ENCODE results near the gene ZSCAN5C.
"Not testable (repeated sequence)": the region's sequence is repeated elsewhere in the genome, so short reads cannot be mapped to it uniquely, and the experiment has no call there.

The ZSCAN5C gene, protein sequence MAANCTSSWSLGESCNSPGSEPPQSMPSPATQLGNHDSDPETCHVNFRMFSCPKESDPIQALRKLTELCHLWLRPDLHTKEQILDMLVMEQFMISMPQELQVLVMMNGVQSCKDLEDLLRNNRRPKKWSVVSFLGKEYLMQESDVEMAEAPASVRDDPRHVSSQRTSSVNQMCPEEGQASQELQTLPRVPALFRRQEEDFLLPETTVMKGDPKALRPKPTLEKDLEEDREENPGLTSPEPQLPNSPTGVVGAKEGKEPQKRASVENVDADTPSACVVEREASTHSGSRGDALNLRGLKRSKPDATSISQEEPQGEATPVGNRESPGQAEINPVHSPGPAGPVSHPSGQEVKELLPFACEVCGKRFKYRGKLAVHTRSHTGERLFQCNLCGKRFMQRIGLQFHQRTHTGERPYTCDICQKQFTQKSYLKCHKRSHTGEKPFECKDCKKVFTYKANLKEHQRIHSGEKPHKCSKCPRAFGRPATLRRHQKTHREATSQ

DNA sequence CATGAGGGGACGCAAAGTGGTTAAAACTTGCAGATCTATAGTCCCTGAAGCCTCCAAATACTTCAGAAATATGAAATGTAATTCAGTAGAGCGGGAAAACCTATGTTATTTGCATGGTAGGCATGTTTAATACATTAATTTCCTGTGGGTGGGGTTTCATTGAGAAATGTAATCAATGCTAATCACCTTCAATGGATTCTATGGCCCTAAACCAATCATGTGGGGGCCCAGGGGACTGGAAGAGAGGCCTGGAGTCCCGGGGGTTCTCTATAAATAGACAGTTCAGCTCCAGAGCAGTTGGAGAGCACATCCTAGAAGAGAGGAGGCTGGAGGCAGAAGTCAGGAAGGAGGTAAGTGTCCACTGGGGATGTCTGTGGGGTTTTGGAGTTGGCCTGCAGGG, at the start of gene ZSCAN5C:
TSS of gene ZSCAN5C (plus strand) at position 301 of the 400 bp plus-strand sequence. CDS start 3,641 bp downstream, outside the sequence.
- no peak for DNase-seq (ENCODE audit: low read depth)

DNA sequence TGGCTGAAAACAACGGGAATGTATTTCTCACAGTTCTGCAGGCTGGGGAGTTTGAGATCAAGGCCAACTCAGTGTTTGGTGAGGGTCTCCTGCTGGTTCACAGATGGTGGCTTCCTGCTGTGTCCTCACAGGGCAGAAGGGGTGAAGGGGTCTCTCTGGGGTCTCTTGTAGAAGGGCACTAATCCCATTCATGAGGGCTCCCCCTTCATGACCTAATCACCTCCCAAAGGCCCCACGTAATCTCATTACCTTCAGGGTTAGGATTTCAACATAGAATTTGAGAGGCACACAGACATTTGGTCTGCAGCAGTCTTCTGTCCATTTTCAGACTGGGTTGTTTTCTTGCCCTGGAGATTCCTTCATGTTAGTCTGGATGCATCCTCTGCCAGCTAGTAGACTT, 49.4 kb upstream of the ZSCAN5C start:
- no peak for DNase-seq (ENCODE audit: low read depth)

DNA sequence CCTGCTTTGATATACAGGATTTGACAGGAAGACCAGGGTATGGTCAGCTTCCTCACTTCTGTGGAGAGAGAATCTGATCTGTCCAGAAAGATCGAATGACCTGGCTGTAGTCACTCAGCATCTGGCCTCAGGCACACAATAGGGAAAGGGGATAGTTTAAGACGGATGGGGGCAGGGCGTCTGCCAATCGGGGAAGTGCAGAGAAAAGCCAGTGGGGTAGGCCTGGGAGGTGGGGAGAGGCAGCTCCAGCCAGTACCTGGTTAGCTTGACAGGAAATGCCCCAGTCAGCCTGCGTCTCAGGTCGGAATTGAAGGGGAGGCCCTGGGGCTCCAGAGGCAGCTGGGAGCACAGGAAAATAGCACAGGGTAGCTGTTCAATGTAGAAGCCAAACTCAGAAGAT, 48.6 kb upstream of the ZSCAN5C start:
- no peak for DNase-seq (ENCODE audit: low read depth)

DNA sequence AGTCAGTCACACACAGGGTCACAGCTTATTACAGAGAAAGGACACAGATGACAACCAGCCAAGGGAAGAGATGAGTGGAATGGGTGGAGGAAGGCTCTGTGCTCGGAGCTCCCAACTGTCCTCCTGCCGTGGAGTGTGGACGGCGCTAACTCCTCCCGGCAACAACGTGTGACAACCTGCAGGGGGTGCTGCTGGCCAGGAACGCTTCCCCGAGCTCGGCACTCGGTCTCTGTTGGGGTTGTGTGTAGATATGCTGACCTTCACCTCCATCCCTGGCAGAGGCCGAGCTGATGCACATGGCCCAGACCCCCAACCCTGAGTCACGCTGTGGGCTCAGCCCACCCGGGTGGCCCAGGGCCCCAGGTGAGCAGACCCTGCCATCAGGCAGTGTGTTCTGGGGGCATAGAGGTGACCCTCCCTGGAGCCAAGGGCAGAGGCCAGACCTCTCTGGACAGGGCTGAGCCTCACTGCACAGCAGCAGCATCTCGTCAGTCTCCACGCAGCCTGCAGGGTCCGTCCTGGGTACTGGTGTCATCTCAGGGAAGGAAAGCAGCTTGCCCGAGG, 46.9 kb upstream of the ZSCAN5C start:
- no peak for DNase-seq (ENCODE audit: low read depth)

DNA sequence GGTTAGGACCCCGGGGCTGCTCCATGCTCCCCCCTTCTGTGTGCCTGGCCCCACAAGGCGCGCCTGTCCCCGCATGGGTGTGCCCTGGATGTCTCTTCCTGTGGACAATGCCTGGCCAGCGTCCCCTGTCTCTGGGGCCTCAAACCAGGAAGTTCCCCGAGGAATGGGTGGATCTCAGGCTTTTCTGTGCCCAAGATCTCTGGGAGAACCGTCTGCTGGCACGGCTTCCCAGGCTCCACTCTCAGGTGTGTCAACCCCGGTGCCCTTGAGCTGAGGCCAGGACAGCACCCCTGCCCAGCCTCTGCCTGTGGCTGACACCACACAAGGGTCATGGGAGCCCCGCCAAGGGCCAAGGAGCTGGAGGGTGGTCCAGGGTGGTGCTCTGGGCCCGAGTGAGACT, 45.3 kb upstream of the ZSCAN5C start:
- DNase-seq (ENCODE audit: low read depth) = no peak

DNA sequence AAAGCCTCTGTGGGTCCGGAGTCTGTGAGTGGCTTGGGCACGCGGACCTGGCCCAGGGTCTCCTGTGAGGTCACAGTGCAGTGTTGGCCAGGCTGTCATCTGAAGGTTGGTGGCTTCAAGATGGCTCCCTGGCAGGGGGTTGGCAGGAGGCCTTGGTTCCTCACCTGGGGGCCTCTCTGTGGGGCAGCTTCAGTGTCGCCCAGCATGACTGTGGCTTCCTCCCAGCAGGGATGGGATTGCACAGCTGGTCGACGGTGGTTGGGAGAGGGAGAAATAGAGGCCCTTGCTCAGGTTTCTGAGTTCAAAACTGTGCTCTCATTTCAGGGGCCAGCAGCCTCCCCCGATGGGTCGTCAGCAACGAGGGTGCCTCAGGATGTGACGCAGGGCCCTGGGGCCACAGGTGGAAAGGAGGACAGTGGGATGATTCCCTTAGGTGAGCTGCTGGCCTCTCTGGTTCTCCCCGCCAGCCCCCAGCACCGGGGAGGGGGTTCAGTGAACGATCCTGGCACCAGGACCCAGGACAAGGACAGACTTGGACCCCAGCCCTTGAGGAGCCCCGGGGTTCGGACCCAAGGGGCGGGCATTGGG, 43.8 kb upstream of the ZSCAN5C start:
- DNase-seq (ENCODE audit: low read depth) = no peak

DNA sequence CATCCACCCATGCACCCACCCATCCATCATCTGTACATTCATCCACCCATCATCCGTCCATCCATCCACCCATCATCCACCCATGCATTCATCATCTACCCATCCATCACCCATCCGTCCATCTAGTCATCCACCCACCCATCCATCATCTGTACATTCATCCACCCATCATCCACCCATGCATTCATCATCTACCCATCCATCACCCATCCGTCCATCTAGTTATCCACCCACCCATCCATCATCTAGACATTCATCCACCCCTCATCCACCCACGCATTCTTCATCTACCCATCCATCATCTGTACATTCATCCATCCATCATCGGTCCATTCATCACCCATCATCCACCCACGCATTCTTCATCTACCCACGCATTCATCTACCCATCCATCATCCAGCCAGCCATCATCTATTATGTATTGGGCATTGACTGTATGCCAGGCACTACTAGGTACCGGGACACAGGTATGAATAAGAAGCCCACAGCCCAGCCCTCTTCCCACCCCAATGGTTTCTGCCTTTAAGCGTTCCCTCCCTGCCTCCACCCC, 43.0 kb upstream of the ZSCAN5C start:
- no peak for DNase-seq (ENCODE audit: low read depth)

DNA sequence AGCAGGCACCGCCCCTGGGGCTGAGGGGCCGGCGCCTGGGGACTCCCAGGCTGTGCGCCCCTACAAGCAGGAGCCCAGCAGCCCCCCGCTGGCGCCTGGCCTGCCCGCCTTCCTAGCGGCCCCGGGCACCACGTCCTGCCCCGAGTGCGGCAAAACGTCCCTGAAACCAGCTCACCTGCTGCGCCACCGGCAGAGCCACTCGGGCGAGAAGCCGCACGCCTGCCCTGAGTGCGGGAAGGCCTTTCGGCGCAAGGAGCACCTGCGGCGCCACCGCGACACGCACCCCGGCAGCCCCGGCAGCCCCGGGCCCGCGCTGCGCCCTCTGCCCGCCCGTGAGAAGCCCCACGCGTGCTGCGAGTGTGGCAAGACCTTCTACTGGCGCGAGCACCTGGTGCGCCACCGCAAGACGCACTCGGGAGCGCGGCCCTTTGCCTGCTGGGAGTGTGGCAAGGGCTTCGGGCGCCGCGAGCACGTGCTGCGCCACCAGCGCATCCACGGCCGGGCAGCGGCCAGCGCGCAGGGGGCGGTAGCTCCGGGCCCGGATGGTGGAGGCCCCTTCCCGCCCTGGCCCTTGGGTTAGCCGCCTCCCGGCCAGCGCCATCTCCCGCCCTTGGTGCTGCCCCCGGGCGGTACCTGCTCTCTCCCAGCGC, 42.3 kb upstream of the ZSCAN5C start:
- DNase-seq (ENCODE audit: low read depth) = no peak

DNA sequence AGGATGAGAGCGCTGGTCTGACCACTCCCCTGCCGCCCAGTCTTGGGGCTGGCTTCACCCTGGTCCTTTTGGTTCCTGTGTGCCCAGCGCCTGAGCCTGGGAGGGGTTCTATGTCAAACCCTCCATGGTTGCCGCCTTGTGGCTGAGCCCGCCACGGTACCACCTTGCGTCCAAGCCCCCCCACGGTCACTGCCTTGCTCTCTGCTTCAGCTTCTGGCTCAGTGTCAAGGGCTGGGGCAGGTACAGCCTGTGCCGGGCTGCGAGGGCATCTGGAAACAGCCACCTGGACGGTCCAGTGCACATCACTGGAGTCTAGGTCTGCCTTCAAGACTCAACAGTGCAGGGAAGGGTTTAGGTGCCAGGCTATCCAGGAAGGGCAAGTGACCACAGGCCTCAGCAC, 40.5 kb upstream of the ZSCAN5C start:
- DNase-seq (ENCODE audit: low read depth) = no peak

DNA sequence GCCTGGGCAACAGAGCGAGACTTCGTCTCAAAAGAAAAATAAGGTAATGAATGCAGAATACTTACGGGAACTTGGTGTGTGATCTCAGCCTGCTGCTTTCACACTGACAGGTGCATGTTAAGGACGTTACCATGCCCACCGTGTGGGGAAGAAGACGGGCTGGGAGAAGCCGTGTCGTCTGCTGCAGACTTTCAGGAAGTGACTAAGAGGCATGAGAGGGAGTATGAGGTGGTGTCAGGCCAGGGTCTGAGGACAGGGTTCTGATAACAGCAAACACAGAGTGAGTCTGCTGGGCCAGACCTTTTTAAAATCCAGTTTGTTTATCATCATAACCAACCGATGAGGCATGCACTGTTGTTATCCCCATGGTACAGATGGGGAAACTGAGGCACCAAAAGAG, 39.8 kb upstream of the ZSCAN5C start:
- no peak for DNase-seq (ENCODE audit: low read depth)

DNA sequence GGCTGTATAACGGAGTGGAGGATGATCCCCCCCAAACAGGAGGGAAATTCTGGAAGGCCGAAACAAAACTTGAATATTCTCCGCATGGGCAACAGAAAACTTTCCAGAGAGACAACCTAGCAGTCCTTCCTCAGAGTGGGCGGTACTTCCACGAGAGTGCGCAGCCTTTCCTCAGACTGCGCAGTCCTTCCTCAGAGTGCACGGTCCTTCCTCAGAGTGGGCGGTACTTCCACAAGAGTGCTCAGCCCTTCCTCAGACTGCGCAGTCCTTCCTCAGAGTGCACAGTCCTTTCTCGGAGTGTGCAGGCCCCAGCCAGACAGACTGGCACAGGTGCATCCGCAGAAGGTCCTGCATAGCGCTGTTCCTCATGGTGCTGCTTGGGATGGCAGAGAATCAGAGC, 39.0 kb upstream of the ZSCAN5C start:
- no peak for DNase-seq (ENCODE audit: low read depth)

DNA sequence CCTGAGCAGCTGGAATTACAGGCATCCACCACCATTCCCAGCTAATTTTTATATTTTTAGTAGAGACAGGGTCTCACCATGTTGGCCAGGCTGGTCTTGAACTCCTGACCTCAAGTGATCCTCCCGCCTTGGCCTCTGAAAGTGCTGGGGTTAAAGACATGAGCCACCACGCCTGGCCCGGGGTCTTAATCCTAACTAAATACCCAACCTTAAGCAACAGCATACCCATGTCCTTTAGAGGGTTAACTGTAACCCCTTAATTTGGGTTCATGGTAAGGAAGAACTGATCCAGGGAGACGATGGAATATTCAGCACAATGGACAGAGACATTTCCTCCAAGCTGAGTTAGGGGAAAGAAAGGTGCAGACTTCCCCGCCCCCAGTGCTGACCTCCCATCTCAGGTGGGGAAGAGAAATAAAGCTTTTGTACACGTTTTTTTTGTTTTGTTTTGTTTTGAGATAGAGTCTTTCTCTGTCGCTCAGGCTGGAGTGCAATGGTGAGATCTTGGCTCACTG, 35.0 kb upstream of the ZSCAN5C start:
- no peak for DNase-seq (ENCODE audit: low read depth)

DNA sequence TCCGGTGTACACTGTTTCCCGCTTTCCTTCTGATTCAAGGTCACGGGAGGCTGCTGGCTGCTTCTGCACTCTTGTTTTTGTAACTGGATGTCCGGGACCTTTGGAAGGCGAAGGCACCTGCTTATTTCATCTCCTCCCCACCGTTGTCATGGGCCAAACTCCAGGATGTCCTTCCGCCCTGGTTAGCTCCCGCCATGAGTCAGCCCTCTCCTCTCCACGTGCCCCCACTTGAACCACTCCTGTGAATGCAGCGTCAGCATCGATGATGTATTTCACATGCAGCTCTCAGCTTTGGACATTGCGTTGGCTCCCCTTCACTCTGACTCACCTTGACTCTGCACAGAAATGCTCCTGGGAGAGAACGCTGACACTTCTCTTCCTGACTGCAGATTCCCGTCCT, 31.8 kb upstream of the ZSCAN5C start:
- no peak for DNase-seq (ENCODE audit: low read depth)

DNA sequence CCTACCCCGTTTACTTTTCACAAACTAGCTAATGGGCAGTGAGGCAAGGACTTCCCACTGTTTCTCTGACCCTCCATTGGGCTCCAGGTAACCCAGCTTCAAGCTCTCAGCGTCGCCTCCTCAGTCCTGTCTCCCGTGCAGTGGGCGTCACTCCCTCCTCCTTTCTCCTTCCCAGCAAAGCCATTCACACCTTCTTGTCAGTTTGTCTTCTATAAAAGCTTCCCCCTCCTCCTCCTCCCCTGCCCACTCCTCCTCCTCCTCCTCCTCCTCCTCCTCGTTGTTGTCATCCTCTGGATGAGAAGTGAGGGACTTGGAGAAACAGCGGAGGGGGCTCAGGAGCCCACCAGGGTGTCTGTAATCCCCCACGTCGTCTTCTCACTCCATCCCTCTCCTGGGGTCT, 28.0 kb upstream of the ZSCAN5C start:
- DNase-seq (ENCODE audit: low read depth) = no peak

DNA sequence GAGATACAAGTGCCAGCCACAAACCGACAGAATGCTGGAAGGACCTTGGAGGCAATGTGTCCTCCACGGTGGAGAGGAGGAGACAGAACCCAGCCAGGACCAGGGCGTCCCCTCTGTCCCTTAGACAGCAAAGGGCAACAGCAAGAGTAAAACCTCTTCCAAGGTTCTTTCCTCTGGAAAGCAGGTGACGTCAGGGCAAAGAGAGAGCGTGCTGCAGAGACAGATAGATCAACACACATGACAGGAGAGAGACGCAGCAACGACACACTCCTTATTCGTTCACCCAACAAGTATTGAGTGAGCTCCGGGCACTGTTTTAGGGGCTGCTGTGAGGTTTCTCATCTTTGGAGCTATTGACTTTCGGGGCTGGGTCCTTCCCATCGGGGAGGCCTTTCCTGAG, 27.5 kb upstream of the ZSCAN5C start:
- DNase-seq (ENCODE audit: low read depth) = no peak

DNA sequence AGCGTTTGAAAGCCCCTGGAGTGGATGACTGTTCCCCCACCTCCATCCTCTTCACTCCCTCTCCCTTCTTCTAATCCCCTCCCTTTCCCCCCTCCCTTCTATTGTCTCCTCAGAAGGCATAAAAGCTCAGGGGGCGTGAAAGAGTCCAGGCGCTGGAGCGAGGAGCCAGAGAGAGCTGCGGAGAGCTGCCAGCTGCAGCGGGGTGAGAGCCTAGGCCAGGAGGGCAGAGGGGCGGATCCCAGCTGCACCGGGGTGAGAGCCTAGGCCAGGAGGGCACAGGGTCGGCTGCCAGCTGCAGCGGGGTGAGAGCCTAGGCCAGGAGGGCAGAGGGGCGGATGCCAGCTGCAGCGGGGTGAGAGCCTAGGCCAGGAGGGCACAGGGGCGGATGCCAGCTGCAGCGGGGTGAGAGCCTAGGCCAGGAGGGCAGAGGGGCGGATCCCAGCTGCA, 26.2 kb upstream of the ZSCAN5C start, which contains the start of gene GALP:
TSS of gene GALP (plus strand) at position 148 of the 447 bp plus-strand sequence. CDS start 1,101 bp downstream, outside the sequence.
- not testable (repeated sequence) for DNase-seq (ENCODE audit: low read depth)

DNA sequence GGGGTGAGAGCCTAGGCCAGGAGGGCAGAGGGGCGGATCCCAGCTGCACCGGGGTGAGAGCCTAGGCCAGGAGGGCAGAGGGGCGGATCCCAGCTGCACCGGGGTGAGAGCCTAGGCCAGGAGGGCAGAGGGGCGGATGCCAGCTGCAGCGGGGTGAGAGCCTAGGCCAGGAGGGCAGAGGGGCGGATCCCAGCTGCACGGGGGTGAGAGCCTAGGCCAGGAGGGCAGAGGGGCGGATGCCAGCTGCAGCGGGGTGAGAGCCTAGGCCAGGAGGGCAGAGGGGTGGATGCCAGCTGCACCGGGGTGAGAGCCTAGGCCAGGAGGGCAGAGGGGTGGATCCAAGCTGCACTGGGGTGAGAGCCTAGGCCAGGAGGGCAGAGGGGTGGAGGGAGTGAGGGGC, 25.8 kb upstream of the ZSCAN5C start:
- not testable (repeated sequence) for DNase-seq (ENCODE audit: low read depth)

DNA sequence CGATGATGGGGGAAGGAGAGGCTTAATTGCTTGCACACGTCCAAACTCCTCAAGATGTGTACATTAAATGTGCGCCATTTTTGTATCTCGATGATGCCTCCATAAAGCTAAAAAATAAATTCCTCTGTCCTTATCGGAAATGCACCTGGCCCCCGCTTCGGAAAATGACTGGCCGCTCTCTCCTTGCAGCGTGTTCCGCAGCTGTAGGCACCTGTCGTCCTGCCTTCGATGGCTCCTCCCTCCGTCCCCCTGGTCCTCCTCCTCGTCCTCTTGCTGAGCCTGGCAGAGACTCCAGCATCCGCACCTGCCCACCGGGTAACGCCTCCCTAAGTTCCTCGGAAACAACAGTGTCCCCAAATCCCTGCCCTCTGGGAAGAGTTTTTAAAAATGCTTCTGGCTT, 25.2 kb upstream of the ZSCAN5C start:
- no peak for DNase-seq (ENCODE audit: low read depth)

DNA sequence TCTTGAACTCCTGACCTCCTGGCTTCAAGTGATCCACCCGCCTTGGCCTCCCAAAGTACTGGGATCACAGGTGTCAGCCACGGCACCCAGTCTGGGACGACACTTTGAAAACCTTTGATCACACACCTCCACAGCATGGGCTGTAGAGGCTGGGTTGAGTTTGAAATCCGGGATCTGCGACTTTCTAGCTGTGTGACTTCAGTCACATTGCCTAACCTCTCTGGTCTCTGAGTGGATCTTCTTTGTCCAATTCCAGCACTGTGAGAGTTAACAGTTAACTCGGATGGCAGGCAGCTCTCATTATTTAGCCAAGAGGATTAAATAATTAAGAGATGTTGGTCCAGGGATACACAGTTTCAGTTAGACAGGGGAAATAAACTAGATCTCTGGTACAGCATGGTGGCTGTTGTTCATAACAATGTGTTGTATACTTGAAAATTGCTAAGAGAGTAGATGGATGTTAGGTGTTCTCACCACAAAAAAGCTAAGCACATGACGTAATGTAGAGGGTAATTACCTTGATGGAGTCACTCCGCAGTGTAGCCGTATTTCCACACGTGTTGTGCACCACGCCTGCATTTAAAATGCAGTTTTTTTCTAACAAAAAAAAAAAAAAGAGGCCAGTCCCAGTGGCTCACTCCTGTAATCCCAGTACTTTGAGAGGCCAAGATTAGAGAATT, 24.4 kb upstream of the ZSCAN5C start:
- DNase-seq (ENCODE audit: low read depth) = no peak

DNA sequence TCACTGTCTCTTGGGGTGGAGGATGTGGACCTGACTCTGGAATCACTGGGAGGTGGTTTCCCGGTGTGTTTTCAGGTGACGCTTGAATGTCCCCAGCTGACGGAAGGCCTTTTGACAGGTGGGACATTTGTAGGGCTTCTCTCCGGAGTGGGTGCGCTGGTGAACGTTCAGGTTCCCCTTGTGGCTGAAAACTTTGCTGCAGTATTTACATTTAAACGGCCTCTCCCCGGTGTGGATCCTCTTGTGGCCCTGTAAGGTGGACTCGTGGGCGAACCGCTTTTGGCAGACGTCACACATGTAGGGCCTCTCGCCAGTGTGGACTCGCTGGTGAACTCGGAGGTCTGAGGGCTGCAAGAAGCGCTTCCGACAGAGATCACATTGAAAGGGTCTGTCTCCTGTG, 12.3 kb upstream of the ZSCAN5C start:
- DNase-seq (ENCODE audit: low read depth) = no peak

DNA sequence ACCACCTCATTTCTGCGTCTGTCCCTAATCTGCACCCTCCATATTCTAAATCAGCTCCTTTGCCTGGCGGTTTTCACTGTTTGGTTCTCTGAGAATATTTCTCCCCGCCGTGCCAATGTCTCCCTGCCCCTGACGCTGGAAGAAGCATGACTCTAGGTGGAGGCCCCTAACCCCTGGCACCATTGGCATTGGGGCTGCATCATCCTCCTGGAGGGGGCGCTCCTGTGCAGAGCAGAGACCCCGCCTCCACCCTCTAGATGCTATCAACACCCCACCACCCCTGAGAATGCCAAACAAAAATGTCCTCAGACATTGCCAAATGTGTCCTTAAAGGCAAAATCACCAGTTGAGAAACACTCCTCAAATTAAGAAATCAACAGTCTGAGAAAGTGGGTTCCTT, 11.0 kb upstream of the ZSCAN5C start:
- DNase-seq (ENCODE audit: low read depth) = no peak

Measured in CMK (cell line).